Smooth muscle cell of the coronary artery (primary cell): ENCODE measurements around the gene ADH7. TPM values are rescaled to one million over a fixed set of nuclear protein-coding genes. Genes with fewer than 3 reads are reported as not detected.

Experiments
- total RNA-seq: library from RNA; depleted of rRNA; stranded (reverse); fragments of >200 nt; gene quantifications from 2 replicates; pipeline ENCODE4 v1.2.3, GENCODE V29; 2014; ENCODE audit warnings: low replicate concordance

Gene ADH7
- total RNA-seq = 0.70 TPM in 1 of 2 replicates, not detected in the other

DNA sequence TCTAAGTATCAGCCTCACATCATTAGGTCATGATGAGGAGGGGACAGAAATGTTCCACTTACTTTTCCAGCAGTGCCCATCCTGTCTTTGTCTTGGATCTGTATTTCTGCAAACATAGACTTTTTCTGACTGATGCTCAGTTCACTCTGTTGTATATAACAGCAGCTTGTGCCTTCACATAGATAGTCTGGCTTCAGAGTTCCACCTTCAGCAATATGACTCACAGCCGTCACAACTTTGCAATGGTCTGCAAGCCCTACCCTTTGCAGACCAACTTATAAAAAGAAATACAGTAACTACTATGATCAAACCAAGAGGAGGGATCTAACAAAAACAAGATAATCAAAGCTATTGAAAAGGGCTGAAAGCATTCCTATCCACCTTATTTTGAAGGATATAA is at the start of gene ADH7:
Gene ADH7, minus strand, starts transcription at position 189 of the 400 bp plus-strand sequence. Its CDS starts 109 bp downstream, at position 80.

Other genes starting within 250 kb of the ADH7 start
- gene ADH6, start 216.1 kb downstream of the ADH7 start, total RNA-seq = 0.70 TPM in 1 of 2 replicates, not detected in the other
- gene ADH1A, start 144.4 kb downstream of the ADH7 start, total RNA-seq = not detected in 2 replicates
- 1.5 and 565 TPM in 2 replicates for gene ADH1B, start 113.9 kb downstream of the ADH7 start, total RNA-seq
- gene ADH1C, start 82.6 kb downstream of the ADH7 start, total RNA-seq = 0.08 and 0.12 TPM in 2 replicates
- not detected in 2 replicates for gene C4orf17, start 75.7 kb upstream of the ADH7 start, total RNA-seq
- gene TRMT10A, start 128.7 kb upstream of the ADH7 start, total RNA-seq = 1.9 and 4.7 TPM in 2 replicates
- 0.08 TPM in 1 of 2 replicates, not detected in the other for gene MTTP, start 139.5 kb upstream of the ADH7 start, total RNA-seq
- not detected in 2 replicates for gene C4orf54, start 222.5 kb upstream of the ADH7 start, total RNA-seq